Measurements from ENCODE around the gene OR6N1. TPM values are rescaled to one million over a fixed set of nuclear protein-coding genes. Genes with fewer than 3 reads are reported as not detected.

OR6N1 gene
- total RNA-seq, result not detected
- not detected for polyA plus RNA-seq
- long read RNA-seq, donor 1, result 0 reads
- long read RNA-seq, donor 2, result 0 reads
- long read RNA-seq, donor 3, result 0 reads

GRCh38 chr1:158771950-158772866 lies at the start of gene OR6N1:
OR6N1 (minus strand) TSS chr1:158772195; CDS start chr1:158766682, 5,513 bp downstream.
- DNase-seq (no peak), ATAC-seq (no peak)
- no peaks in the 10 kb centered on the region for H3K9me3 ChIP-seq
- H3K4me1 ChIP-seq, result no peaks in the 10 kb centered on the region
- no peak within 1 kb of the TSS for H3K27ac ChIP-seq
- 27 to 43% (median 40%) methylated on average over 6 of the region's 6 CpGs for WGBS, 4 donors
- no peak for TF ChIP-seq POLR2A (IDR thresholded peaks at IDR 0.05)
- TF ChIP-seq CTCF (IDR thresholded peaks at IDR 0.05), result no peak
- H3K27me3 ChIP-seq, result no peaks in the 10 kb centered on the region
- no peak within 1 kb of the TSS for H3K4me3 ChIP-seq
- intact Hi-C loops (cut with DNase I), result no loop called here
- H3K36me3 ChIP-seq, result no peaks in the 10 kb centered on the region

GRCh38 chr1:158821723-158822122 lies 49.7 kb upstream of the OR6N1 start:
- intact Hi-C loops (cut with DNase I), result no loop called here
- no peak overlapping the region for H3K4me3 ChIP-seq

GRCh38 chr1:158819461-158820443 lies 47.8 kb upstream of the OR6N1 start:
- H3K27me3 ChIP-seq, result peaks cover 0 to 3% (median 0%) of the 10 kb centered on the region in 9 donors
- ATAC-seq, result no peak

More at GRCh38 chr1:158821723-158822122, 49.7 kb upstream of the OR6N1 start:
- Histone ChIP-seq H3K4me1 (peaks cover 0 to 35% (median 0%) of the 10 kb centered on the region in 12 donors), H3K27me3 (peaks cover 0 to 3% (median 0%) of the 10 kb centered on the region in 9 donors), H3K27ac (no peak overlapping the region), H3K36me3 (no peaks in the 10 kb centered on the region), H3K9me3 (no peaks in the 10 kb centered on the region)
- DNase-seq (no peak), ATAC-seq (no peak)
- TF ChIP-seq CTCF (IDR thresholded peaks at IDR 0.05) (no peak), POLR2A (IDR thresholded peaks at IDR 0.05) (no peak)
- WGBS, 4 donors, result 55 to 72% (median 69%) methylated on average over 1 of the region's 1 CpG

More at GRCh38 chr1:158819461-158820443, 47.8 kb upstream of the OR6N1 start:
- no peaks in the 10 kb centered on the region for H3K9me3 ChIP-seq
- WGBS, 4 donors, result 68 to 75% (median 70%) methylated on average over 7 of the region's 7 CpGs
- H3K4me3 ChIP-seq, result no peak overlapping the region
- peaks cover 0 to 35% (median 0%) of the 10 kb centered on the region in 12 donors for H3K4me1 ChIP-seq
- no peaks in the 10 kb centered on the region for H3K36me3 ChIP-seq
- TF ChIP-seq CTCF (IDR thresholded peaks at IDR 0.05), result no peak
- TF ChIP-seq POLR2A (IDR thresholded peaks at IDR 0.05), result no peak
- intact Hi-C loops (cut with DNase I), result no loop called here
- peak overlapping the region in 1 of 12 donors; percentile 79 for H3K27ac ChIP-seq
- DNase-seq, result no peak

Data from heart left ventricle (tissue), 16 donors.